HG03565 (cell line): Measurements from ENCODE around the gene TMEM198.
A peak's percentile ranks its signal among the peaks of the same experiment; 100 is the strongest.

Experiments
- ATAC-seq: cut with Tn5 transposase; IDR thresholded peaks from one replicate; pipeline ENCODE4 v1.9.1; 2021; ENCODE audit warnings: mild to moderate bottlenecking, moderate library complexity; ENCODE audit not compliant: unreplicated experiment

The TMEM198 gene

DNA sequence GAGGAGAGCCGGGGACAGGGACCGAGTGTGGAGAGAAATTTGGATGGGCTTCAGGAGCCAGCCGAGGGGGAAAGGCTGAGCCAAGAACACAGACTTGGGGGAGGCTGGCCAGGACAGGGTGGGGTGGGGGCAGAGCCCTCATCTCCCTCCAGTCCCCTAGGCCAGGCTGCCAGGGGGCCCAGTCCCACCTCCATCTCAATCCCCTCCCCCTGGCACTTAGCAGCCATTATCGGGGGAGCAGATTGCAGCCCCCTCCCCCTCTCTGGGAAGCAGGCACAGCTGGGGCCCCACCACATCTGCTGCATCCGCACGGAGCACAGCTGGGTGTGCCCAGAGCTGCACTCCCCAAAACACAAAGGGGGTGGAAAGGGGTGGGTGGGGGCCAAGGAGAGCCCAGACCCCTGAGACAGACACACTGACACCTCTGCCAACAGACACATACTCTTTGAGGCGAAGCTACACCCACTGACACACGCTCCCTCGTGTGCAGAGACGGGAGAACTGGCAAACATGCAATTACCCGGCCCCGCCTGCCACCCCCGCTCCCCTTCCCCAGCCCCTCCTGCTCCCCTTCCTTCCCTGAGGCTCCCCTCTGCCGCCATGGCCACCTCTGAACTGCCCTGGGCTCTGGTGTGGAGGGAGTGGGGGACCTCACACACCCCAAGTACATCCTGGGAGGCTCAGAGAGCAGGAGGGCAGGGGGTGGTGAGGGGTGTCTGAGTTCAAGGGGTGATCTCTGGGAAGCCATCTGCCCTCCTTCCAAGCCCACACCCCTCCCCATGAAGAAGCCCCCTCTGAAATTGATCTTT, 34.7 kb upstream of the TMEM198 start:
- ATAC-seq, result no peak

DNA sequence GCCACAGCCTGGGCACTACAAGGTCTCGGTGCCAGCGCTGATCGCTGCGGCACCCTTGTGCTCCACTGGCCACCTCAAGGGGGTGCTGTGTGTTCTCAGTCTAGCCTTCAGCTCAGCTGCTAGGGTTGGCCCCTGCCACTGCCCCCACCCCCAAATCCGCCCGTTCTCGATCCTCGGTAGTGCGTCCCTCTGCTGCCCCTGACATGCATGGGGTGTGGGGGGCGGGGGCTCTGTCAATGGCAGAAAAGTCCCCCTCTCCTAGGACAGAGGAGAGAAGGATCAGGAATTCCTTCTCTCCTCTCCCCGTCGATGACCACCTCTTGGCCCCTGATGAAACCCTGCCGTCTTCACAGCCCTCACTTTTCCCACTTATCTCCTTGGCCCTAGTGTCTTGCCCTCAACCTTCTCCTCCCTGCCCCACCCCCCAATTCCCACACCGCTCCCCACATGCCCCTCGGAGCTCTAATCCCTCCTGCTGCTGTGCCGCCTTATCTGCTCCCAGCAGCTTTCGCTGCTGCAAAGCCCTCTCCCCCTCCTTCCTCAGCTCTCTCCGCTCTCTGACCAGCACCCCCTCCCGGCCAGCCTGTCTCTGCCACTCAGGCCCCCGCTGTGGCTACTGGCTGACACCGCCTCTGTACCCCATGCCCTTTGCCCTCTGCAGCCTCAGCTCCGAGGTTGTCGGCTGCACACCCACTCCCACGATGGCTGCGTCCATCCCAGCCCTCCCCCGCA, 33.9 kb upstream of the TMEM198 start:
- peak; percentile 55 for ATAC-seq

DNA sequence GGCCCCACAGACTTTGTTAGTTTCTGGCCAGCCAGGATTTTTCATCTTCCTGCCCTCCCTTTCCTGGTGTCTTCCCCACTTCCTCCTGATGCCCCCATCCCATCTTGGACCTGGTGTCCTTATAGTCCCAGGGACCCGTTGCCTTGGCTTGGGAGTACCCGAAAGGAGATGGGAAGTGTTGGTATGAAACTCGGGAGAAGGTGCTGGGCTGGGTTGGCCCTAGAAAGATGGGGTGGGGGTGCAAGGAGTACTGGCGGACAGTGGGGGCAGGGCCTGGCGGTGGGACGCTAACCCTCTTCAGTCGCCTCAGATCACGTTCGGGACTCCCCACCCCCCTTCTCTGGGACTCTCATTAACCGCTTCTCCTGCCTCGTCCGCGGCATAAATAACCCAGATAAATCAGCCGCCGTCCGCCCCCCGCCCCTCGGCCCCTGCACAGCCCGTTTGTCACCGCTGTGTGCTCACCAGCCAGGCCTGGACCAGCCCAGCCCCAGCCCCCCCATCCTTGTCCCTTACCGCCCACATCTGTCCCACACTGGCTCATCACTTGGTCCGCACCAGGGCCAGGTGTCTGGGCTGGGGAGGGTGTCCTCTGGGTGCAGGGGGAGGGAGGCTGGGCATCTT, 33.2 kb upstream of the TMEM198 start:
- ATAC-seq, result no peak

DNA sequence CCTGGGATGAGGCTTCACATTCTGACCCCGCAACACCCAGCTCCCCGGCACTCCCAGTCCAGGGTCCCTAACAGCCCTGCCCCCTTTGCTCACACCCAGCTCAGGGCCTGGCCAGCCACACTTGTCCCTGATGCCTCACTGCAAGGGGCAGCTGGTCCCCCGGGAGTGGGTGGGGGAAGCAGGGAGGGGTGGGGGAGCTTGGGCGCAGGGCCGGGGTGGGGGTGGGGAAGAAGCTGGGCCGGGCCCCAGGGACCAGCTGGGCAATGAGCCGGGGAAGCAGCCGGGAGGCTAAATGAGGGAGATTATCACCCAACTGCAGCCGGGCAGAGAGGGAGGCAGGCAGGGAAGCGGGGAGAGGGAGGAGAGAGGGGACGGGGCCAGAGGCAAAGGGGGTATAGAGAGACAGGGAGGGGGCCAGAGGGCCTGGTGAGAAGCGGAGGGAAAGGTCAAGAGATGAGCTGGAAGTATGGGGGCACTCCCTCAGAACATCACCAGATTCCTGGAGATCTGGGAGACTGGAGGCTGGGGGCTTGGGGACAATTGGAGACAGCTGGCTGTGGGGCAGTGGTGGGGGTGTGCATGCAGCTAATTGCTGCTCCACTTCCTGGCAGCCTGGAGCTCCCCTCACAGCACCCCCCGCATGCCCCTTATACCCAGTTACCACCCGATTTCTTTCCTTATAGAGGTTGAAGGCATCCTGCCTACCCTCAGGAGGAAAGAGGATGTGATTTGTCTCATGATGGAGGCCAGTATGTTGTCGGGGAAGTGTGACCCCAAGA, 32.1 kb upstream of the TMEM198 start:
- ATAC-seq, result no peak

DNA sequence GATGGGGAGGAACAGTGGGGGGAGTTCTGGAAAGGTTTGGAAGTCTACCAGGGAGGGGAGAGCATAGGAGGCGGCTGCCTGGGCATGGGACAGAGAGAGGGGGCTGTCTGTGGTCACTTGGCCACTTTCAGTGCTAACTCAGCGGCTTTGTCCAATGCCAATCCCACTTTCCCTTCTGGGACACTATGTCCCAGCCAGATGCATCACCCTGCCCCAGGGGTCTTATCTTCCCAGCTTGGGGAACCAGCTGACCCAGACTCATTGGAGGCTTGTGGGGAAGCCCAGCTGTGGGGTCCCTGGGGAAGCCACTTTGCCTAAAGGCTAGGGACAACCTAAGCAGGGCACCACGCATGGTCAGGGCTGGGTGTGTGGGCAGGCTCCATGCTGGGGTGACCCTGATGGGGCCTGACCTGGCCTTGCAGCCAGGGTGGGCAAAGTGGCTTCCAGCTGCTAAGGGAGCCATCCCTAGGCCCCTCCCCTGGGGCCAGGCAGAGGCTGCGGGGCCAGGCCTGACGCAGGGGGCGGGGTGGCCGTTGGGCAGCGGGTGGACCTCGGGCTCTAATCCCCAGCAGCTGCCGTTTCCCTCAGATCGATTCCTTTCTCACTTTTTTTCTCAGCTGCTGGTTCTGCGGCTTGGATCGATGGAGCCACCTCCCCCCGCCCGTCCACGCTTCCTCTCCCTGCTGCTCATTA, 31.2 kb upstream of the TMEM198 start:
- no peak for ATAC-seq

DNA sequence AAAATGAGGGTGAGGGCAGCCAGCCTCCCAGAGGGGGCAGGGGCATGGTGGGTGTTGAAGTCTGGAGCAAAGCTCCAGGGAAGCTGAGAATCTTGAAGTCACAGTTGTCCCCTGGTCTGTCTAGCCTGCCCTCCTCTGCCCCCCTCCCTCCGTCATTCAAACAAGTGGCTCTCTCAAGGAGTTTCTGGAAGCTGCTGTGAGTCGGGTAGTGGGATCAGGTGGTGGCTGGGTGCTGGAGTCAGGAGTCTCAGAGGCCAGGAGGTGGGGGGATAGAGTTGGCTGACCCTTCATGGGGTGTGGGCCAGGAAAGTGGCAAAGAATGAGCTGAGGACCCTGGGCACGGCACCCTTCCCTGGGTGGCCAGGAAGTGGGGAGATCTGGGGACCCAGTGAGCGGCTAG, 30.0 kb upstream of the TMEM198 start:
- ATAC-seq, result no peak

DNA sequence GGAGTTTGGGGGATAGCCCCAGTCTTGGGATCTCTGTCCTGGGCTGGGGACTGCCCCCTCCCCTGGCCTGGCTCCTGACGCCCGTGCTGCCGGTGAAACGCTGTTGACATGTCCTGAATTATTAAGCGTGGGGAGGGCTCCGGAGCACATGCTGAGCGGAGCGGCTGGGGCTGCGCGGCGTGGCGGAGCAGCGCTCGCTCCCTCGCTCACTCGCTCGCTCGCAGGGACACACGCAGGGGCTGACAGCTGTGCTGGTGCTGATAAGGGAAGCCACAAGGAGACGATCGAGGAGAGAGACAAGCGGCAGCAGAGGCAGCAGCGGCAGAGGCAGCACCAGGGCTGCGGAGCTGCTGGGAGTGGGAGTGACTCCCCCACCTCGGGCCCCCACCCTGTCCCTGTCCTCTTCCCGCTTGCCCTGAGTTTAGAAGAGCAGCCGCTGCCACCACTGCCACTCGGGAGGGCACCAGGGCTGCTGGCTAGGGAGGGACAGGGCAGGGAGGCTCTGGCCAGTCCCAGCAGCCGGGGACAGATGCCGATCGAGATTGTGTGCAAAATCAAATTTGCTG, 29.5 kb upstream of the TMEM198 start, which contains the start of gene ASIC4:
Gene ASIC4, plus strand, starts transcription at position 287 of the 566 bp plus-strand sequence. Its CDS starts 243 bp downstream, at position 530.
- ATAC-seq, result no peak

DNA sequence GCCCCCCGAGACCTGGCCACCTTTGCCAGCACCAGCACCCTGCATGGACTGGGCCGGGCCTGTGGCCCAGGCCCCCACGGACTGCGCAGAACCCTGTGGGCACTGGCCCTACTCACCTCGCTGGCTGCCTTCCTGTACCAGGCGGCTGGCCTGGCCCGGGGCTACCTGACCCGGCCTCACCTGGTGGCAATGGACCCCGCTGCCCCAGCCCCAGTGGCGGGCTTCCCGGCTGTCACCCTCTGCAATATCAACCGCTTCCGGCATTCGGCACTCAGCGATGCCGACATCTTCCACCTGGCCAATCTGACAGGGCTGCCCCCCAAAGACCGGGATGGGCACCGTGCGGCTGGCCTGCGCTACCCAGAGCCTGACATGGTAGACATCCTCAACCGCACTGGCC, 29.0 kb upstream of the TMEM198 start:
- no peak for ATAC-seq

DNA sequence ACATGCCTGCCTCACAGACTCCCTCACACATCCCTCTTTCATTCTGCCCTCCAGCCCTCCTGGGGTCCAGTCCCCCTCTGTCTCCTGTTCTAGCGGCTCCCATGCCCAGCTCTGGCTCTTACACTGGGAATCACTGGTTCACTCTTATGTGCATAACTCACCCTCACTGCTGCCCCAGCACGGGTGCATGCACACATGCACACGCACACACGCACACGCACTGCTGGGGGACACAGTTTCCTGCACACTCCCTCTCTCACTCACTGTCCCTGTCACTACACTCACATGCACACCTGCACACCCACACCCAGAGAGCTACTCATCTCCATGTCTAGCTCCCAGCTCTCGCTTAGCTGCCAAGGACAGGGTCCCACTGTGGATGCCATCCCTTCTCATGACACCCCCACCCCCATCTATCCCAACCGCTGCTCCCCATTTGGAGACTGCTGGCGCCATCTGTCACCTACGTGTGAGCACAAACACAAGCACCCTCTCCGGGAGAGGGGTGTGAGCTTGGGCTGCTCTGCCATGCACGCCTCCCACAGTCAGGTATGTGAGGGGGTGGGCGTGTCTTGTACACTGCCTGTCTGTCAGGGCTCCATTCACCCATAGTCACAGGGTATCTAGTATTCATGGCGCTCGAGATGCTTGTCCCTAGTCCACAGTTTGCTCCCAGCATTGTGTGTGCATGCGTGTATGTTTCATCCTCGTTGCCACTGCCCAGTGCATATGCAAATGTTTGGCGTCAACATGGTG, 27.8 kb upstream of the TMEM198 start:
- ATAC-seq, result no peak

DNA sequence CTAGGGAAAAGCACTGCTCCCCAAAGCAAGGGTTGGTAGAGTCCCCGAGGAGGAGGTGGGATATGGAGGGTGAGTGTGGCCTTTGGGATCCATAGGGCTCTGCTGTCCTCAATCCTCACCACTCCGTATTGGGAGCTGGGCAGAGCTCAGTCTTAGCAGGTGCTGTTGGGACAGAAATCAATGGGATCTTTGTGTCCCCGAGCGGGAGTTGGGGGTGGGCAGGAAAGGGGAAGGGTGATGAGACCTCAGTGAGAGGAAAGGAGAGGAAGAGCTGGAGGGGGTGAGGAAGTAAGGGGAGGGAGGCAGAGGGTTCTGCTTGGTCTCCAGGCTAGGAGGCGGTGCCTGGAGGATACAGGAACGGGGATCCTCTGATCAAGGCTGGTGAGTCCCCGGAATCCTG, 26.9 kb upstream of the TMEM198 start:
- no peak for ATAC-seq

DNA sequence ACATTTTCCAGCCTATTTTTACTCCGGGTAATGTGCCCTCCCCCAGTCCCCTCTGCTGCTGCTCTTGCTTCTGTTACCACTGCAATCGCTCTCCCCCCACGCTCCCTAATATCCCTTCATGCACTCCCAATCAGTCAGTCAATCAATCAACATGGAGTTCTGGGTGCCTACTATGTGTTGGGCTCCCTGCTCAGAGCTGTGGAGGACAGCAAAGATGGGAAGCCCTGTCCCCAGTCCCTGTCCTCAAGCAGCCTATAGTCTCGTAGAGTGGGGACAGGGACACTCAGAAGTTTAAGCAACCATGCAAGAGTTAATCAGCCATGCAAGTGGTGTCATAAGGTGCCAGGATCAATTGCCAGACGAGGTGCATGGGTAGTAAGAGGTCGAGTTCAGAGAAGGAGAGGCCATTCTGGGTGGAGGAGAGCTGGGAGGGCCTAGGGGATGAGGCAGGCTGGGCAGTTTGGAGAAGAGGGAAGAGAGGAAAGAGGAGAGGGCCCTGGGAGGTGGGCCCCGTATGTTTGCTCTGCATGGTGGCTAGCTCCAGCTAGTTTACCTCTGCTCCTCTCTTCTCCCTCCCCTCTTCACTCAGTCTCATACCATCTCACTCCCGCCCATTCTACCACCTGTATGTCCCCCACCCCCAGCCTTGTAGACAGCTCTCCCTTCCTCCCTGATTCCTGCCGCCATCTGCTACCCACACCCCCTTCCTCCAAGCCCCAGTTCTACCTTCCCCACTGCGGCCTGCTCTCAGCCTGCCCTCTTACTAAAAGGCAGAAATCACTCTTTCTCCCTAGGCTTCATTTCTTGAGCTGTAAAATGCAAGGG, 25.7 kb upstream of the TMEM198 start:
- no peak for ATAC-seq

DNA sequence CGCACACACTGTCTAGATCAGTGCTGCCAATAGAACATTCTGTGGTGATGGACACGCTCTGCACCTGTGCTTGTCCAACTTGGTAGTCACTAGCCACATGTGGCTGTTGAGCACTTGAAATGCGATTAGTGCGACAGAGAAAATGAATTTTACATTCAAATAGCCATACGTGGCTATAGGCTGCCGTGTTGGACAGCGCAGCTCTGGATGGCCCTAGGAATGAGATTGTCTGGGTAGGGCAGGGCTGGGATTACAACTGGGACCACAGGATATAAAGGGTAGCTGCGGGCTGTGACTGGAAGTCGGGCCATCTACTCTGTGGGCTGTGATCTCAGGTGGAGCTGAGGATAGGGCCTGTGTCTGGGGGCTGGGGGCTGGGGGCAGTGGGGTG, 24.3 kb upstream of the TMEM198 start:
- ATAC-seq, result no peak

DNA sequence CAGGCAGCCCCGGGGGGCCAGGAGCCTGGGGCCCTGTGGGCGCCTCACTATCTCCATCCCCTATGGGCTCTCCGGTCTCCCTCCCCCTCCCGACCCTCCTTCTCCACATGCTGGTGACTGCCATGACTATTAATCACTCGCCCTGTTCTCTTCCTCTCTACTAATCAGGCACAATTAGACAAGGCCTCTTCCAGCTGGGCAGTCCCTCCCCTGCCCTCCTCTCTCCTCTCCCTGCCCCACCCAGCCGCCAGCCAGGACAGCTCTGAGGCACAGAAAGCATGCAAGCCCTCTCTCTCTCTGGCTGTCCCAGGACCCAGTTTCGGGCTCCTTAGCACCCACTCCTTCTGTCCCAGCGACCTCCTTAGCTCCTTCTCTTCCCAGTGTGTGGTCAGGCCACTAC, 23.7 kb upstream of the TMEM198 start:
- no peak for ATAC-seq

DNA sequence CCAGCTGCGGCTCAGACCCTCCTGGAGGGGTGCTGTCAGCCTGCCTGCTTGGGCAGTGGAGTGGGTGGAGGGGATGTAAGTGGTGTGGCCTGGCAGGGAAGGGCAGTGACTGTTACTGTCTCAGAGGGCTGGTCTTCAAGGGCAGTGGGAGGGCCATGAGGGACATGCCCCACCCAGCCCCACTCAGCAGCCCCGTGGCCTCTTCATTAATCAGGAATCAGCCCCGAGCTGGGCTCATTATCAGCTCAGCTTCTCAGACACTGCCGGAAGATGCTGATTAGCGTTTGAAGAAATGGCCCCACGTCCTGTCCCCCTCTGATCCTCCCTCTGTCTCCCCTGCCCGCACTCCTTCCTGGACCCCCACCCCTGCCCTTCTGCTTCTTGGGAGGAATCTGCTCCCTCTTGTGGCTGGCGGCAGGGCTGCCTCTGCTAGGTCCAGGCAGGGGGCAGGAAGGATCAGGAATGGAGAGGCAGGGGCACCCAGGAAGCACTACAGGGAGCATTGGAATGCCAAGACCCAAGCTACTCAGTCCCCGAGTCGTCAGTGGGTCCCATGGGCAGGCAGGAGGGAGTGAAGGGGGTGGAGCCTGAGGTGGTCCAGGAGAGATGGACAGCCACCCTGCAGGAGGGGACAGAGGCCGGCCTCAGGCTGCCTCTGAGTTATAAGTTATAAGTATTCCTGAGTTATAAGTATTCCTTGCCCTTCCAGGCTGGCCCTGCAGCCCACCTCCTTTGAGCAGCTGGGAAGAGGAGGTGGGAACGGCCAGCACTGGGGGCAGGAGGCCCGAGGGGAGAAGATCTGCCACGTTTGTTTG, 22.6 kb upstream of the TMEM198 start:
- no peak for ATAC-seq

DNA sequence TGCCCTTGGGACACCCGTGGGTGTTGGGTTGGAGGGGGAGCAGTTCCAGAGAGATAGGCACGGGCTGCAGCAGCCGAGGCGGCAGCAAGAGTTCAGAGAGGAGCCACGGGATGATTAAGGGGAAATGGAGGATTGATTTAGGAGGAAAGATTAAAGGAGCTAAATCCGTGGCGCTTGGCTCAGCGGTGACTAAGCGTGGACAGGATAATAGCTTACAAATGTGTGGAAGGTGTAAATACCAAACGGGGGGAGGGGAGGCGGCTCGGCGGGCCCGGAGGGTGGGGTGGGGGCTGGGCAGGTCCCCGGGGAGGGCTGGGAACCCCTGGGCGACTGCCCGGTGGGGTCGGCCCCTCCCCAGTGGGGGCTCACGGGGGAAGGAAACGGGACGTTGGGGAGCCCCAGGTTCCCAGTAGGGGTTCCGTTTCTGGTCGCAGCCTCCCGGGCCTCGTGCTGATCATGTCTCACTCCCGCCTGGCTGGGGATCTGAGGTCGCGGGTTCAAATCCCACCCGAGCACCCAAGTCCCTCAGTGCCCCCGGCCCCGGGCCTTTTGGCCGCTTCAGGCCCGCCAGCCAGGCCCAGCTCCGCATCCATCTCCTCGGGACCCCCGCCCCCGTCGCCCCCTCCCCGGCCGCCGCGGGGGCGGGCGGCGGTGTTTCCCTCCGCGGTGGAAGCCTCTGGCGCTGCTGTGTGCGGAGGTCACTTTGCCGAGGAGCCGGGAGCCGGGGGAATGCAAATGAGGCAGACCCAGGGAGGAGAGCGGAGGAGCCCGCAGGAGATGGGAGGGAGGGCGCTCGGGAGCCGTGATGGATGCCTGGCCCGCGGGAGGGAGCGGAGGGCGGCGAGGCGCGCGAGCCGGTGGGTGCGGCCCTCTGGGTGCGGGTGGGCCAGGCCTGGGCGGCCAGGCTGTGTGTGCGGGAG, 21.5 kb upstream of the TMEM198 start:
- no peak for ATAC-seq

DNA sequence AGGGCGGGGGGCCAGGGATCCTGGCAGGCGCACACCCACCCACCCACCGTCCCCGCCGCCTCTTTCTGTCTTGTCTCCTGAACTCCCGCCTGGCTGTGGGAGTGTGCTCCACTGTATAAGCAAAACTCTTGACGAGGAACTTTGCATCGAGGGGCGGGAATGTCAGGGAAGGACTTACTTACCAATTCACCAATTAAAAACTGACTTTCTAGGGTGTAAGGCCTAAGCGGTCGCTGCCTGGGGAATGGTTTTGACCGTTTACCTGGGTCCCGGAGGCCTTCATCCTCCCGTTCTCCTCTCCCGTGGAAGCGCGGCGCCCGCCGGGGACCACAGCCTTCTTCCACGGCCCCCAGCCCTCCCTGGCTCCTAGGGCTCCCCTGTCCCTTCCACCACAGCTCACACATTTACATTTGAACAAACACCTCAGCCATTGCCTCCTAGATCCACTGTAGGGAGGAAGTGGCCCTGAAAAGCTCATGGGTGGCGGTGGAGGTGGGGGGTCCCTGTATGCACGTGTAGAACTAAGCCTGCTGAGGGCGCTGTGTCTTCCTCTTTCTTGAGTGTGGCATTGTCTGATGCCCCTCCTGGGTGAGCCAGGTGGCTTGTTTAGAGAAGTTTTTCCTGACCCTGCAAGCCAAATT, 20.7 kb upstream of the TMEM198 start:
- ATAC-seq, result no peak
